Body of pancreas (tissue), 4 donors: ENCODE results near the gene RAPGEF1. TPM values are rescaled to one million over a fixed set of nuclear protein-coding genes. Genes with fewer than 3 reads are reported as not detected.
A peak's percentile ranks its signal among the peaks of the same experiment; 100 is the strongest.

Experiments
- ATAC-seq: fragments of 150-250 bp; one replicate; pipeline ENCODE4 v1.9.1; 2016
- DNase-seq, 4 donors: peaks; one replicate each; pipeline ENCODE4 v3.0.0-alpha.2; 2019
- H3K27ac ChIP-seq, 4 donors: fragments of 200-600 bp; sonication (generic); 1 replicate in 3 of 4; 2 replicates in 1 of 4; pipeline versions ENCODE4 v1.5.1 to v1.6.1; 2016 to 2019; ENCODE audit warnings: mild to moderate bottlenecking in 1 of 4, mixed read lengths in 1 of 4, moderate library complexity in 1 of 4
- H3K27me3 ChIP-seq, 2 donors: fragments of 200-600 bp; sonication (generic); one replicate each; pipeline ENCODE4 v1.6.0; 2016; ENCODE audit warnings: mild to moderate bottlenecking in 1 of 2
- H3K36me3 ChIP-seq, 2 donors: fragments of 200-600 bp; sonication (generic); replicated peaks in 1 of 2; 2 replicates each; pipeline ENCODE4 v1.5.1; 2016; ENCODE audit warnings: low read depth in 2 of 2; ENCODE audit not compliant: insufficient read depth in 1 of 2
- H3K4me1 ChIP-seq: fragments of 200-600 bp; sonication (generic); one replicate; pipeline ENCODE4 v1.6.0; 2016
- H3K4me3 ChIP-seq, 2 donors: fragments of 200-600 bp; sonication (generic); 1 replicate in 1 of 2; 2 replicates in 1 of 2; pipeline ENCODE4 v1.5.1; 2016 to 2019
- H3K9me3 ChIP-seq, 3 donors: fragments of 200-600 bp; sonication (generic); 1 replicate in 2 of 3; 2 replicates in 1 of 3; pipeline ENCODE4 v1.5.1; 2016
- POLR2A ChIP-seq, 3 donors: fragments of 450-650 bp; IDR thresholded peaks; one replicate each; pipeline ENCODE4 v1.6.1; 2016; ENCODE audit warnings: antibody characterized with exemption in 3 of 3, mild to moderate bottlenecking in 2 of 3
- WGBS, 2 donors: methylation state at CpG; one replicate each; pipeline ENCODE4 v1.1.5; 2017; 5-methylcytosine and 5-hydroxymethylcytosine counted together
- intact Hi-C: fragments of 100-400 bp; cut with DNase I; formaldehyde crosslinking; loops from one replicate; pipeline ENCODE4 v1.15.1; 2023
- total RNA-seq, 2 donors: library from RNA; depleted of rRNA; stranded (reverse); fragments of >200 nt; gene quantifications; one replicate each; pipeline ENCODE4 v1.1.0, GENCODE V29; 2016
- TF ChIP-seq, protein P1 (sequence below), 7 experiments: fragments of 450-650 bp in 4 of 7; fragments of 200-600 bp in 3 of 7; sonication (generic) in 3 of 7; IDR thresholded peaks; one replicate each; pipeline ENCODE4 v1.5.1; 2016 to 2019; ENCODE audit warnings: antibody characterized with exemption in 7 of 7

RAPGEF1 gene
- total RNA-seq, 2 donors from 2014 or later: 30.1 to 70.5 TPM

DNA sequence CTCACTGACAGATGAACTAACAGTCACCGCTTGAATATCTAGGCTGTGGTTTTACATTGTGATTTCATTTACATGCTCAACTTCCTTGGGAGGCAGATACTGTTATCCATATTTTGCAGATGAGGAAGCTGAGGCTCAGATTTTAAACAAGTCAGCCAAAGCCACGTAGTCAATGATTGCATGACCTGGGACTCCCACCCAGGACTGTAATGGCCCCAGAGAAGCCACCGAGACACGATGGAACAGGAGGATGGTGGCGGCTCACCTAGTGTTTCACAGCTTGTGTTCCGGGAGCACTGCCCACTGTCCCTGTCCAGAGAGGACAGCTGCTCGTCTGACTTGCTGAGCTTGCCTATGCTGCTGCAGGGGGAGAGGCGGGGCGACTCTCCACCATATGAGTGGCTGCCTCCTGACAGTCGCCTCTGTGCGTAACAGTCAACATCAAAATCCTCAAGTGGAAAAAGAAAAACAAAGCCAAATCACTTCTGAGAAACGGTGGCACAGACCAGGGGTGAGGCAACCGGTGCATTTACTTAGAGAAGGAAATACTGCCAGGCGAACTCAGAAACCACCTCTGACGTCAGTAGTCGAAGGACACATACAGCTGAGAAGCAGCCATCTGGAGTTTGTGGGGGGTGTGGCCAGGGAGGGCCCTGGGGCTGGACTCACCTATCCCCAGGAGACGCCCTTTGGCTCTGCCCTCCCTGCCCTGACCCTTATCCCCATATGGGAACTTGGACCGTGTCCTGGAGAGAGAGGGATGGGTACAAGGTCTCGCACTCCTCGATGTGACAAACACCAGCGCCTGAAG lies 112.0 kb downstream of the RAPGEF1 start:
- DNase-seq: peak; percentile 96 to 99 (median 98)
- Histone ChIP-seq H3K4me3 (no peak overlapping the region), H3K27me3 (no peaks in the 10 kb centered on the region), H3K4me1 (peaks cover 68% of the 10 kb centered on the region), H3K36me3 (peaks cover 0 to 4% of the 10 kb centered on the region in 2 donors), H3K27ac (peak overlapping the region; percentile 92 to 97 (median 95)), H3K9me3 (no peaks in the 10 kb centered on the region)
- peak; percentile 90 for ATAC-seq
- peak; percentile 89 to 99 (median 98) for TF ChIP-seq POLR2A (IDR thresholded peaks at IDR 0.05)
- TF ChIP-seq, protein P1, sequence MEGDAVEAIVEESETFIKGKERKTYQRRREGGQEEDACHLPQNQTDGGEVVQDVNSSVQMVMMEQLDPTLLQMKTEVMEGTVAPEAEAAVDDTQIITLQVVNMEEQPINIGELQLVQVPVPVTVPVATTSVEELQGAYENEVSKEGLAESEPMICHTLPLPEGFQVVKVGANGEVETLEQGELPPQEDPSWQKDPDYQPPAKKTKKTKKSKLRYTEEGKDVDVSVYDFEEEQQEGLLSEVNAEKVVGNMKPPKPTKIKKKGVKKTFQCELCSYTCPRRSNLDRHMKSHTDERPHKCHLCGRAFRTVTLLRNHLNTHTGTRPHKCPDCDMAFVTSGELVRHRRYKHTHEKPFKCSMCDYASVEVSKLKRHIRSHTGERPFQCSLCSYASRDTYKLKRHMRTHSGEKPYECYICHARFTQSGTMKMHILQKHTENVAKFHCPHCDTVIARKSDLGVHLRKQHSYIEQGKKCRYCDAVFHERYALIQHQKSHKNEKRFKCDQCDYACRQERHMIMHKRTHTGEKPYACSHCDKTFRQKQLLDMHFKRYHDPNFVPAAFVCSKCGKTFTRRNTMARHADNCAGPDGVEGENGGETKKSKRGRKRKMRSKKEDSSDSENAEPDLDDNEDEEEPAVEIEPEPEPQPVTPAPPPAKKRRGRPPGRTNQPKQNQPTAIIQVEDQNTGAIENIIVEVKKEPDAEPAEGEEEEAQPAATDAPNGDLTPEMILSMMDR (IDR thresholded peaks at IDR 0.05): peak in 2 of 7 experiments; percentile 6 to 9
- 35 to 40% methylated on average over 21 of the region's 21 CpGs for WGBS, 2 donors
- intact Hi-C loops: loop anchor here (10.0 kb wide), 1 partner anchor 107 kb away; no protein-coding TSS in a partner anchor

DNA sequence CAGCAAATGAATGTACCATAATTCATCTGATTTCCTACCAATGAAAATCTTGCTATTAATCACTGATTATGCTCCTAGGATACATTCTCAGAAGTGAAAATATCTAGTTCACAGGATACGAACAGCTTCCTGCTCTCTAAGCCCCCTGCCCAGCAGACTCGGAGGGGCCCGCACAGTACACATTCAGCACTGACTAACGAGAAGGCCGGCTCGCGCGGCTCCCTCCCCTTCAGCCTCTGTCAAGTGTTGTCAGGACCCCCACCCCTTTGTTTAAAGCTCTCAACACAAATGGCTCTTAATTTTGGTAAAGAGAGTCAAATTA lies 112.6 kb downstream of the RAPGEF1 start:
- peaks cover 66% of the 10 kb centered on the region for H3K4me1 ChIP-seq
- H3K4me3 ChIP-seq: no peak overlapping the region
- H3K27me3 ChIP-seq: no peaks in the 10 kb centered on the region
- 42 to 63% methylated on average over 8 of the region's 8 CpGs for WGBS, 2 donors
- intact Hi-C loops: loop anchor here (10.0 kb wide), 1 partner anchor 108 kb away; no protein-coding TSS in a partner anchor
- ATAC-seq (no peak), DNase-seq (peak in 1 of 4 donors; percentile 44)
- H3K36me3 ChIP-seq: peaks cover 0 to 4% of the 10 kb centered on the region in 2 donors
- H3K27ac ChIP-seq: peak overlapping the region; percentile 92 to 97 (median 95)
- H3K9me3 ChIP-seq: no peaks in the 10 kb centered on the region
- no peak for TF ChIP-seq POLR2A (IDR thresholded peaks at IDR 0.05)
- TF ChIP-seq, protein P1 (IDR thresholded peaks at IDR 0.05): no peak

- Histone ChIP-seq H3K27ac (peak overlapping the region; percentile 67 to 97 (median 80)), H3K36me3 (peaks cover 0 to 8% of the 10 kb centered on the region in 2 donors), H3K9me3 (no peaks in the 10 kb centered on the region), H3K4me3 (no peak overlapping the region), H3K27me3 (no peaks in the 10 kb centered on the region), H3K4me1 (peaks cover 66% of the 10 kb centered on the region)
- 89 to 90% methylated on average over 16 to 28 of the region's 28 CpGs for WGBS, 2 donors
- no peak for ATAC-seq
- TF ChIP-seq POLR2A (IDR thresholded peaks at IDR 0.05): no peak
- TF ChIP-seq, protein P1 (IDR thresholded peaks at IDR 0.05): no peak
- intact Hi-C loops: loop anchor here (10.0 kb wide), 1 partner anchor 109 kb away; no protein-coding TSS in a partner anchor
- no peak for DNase-seq
These were observed 113.8 kb downstream of the RAPGEF1 start for GRCh38 chr9:131625790-131626670.

GRCh38 chr9:131625508-131625787 lies 114.4 kb downstream of the RAPGEF1 start:
- intact Hi-C loops: loop anchor here (10.0 kb wide), 1 partner anchor 109 kb away; no protein-coding TSS in a partner anchor
- no peak for ATAC-seq
- H3K9me3 ChIP-seq: no peaks in the 10 kb centered on the region
- H3K4me1 ChIP-seq: peaks cover 61% of the 10 kb centered on the region
- H3K27me3 ChIP-seq: no peaks in the 10 kb centered on the region
- H3K4me3 ChIP-seq: no peak overlapping the region
- H3K27ac ChIP-seq: peak overlapping the region; percentile 67 to 97 (median 80)
- no peak for TF ChIP-seq POLR2A (IDR thresholded peaks at IDR 0.05)
- TF ChIP-seq, protein P1 (IDR thresholded peaks at IDR 0.05): no peak
- 66 to 68% methylated on average over 6 of the region's 6 CpGs for WGBS, 2 donors
- peaks cover 0 to 9% of the 10 kb centered on the region in 2 donors for H3K36me3 ChIP-seq
- no peak for DNase-seq
